Brain microvascular endothelial cell (primary cell): ENCODE data around the gene PARL.

Experiments used
- DNase-seq: peaks from one replicate; pipeline ENCODE4 v3.0.0-alpha.2; 2020
- H3K27ac ChIP-seq: fragments of 250-450 bp; sonication (Bioruptor Pico); 2 replicates; pipeline ENCODE4 v1.5.1; 2020; ENCODE audit warnings: mild to moderate bottlenecking, moderate library complexity
- H3K27me3 ChIP-seq: fragments of 250-450 bp; sonication (Bioruptor Pico); replicated peaks from 2 replicates; pipeline ENCODE4 v1.5.1; 2020; ENCODE audit warnings: mild to moderate bottlenecking
- H3K36me3 ChIP-seq: fragments of 250-450 bp; sonication (Bioruptor Pico); replicated peaks from 2 replicates; pipeline ENCODE4 v1.5.1; 2020; ENCODE audit warnings: mild to moderate bottlenecking
- H3K4me3 ChIP-seq: 2 replicates; pipeline ENCODE4 v1.5.1; 2011; ENCODE audit warnings: low read depth, mild to moderate bottlenecking, control low read depth, low read length, moderate library complexity
- CTCF ChIP-seq: IDR thresholded peaks from 2 replicates; pipeline ENCODE4 v1.5.1; 2011; ENCODE audit warnings: low read depth, mild to moderate bottlenecking, moderate library complexity, low read length, control low read depth, inconsistent platforms; ENCODE audit errors: missing control alignments
- in situ Hi-C: cut with HindIII; loops from 2 replicates; pipeline ENCODE4 v1.10.0; 2017; ENCODE audit warnings: low sequenced_read_pairs, low pct_ligation_motif_present

The PARL gene

GRCh38 chr3:183854318-183855035 is 30.2 kb downstream of the PARL start:
- H3K27ac ChIP-seq, result no peak overlapping the region
- no peak for TF ChIP-seq CTCF
- H3K27me3 ChIP-seq, result no peaks in the 10 kb centered on the region
- peaks cover 14% of the 10 kb centered on the region for H3K36me3 ChIP-seq
- in situ Hi-C loops, result no loop called here
- no peak overlapping the region for H3K4me3 ChIP-seq
- no peak for DNase-seq

GRCh38 chr3:183845608-183846288 is 38.9 kb downstream of the PARL start:
- Histone ChIP-seq H3K36me3 (peaks cover 23% of the 10 kb centered on the region), H3K4me3 (no peak overlapping the region), H3K27me3 (no peaks in the 10 kb centered on the region), H3K27ac (no peak overlapping the region)
- in situ Hi-C loops, result no loop called here
- TF ChIP-seq CTCF, result no peak
- DNase-seq, result no peak

- Histone ChIP-seq H3K36me3 (peaks cover 23% of the 10 kb centered on the region), H3K27ac (peak overlapping the region; percentile 7), H3K27me3 (no peaks in the 10 kb centered on the region), H3K4me3 (no peak overlapping the region)
- in situ Hi-C loops, result no loop called here
- TF ChIP-seq CTCF, result no peak
- no peak for DNase-seq
Observed at GRCh38 chr3:183845090-183845489, 39.6 kb downstream of the PARL start.

GRCh38 chr3:183844606-183845005 is 40.1 kb downstream of the PARL start:
- Histone ChIP-seq H3K27me3 (no peaks in the 10 kb centered on the region), H3K4me3 (no peak overlapping the region), H3K27ac (peak overlapping the region; percentile 7), H3K36me3 (peaks cover 28% of the 10 kb centered on the region)
- DNase-seq, result peak; percentile 36
- TF ChIP-seq CTCF, result no peak
- in situ Hi-C loops, result no loop called here

- H3K27me3 ChIP-seq, result no peaks in the 10 kb centered on the region
- peaks cover 37% of the 10 kb centered on the region for H3K36me3 ChIP-seq
- H3K4me3 ChIP-seq, result no peak overlapping the region
- DNase-seq, result no peak
- in situ Hi-C loops, result no loop called here
- no peak for TF ChIP-seq CTCF
- no peak overlapping the region for H3K27ac ChIP-seq
Observed at GRCh38 chr3:183839751-183840150, 44.9 kb downstream of the PARL start.

GRCh38 chr3:183837894-183838293 is 46.8 kb downstream of the PARL start:
- peaks cover 35% of the 10 kb centered on the region for H3K36me3 ChIP-seq
- in situ Hi-C loops, result no loop called here

More at GRCh38 chr3:183837894-183838293, 46.8 kb downstream of the PARL start:
- no peak for TF ChIP-seq CTCF
- Histone ChIP-seq H3K4me3 (no peak overlapping the region), H3K27ac (no peak overlapping the region), H3K27me3 (no peaks in the 10 kb centered on the region)
- no peak for DNase-seq
